AG08396 (cell line): Measurements from ENCODE around the gene CKB.

ENCODE experiments used
- DNase-seq: peaks from one replicate; pipeline ENCODE4 v3.0.0; 2012; ENCODE audit warnings: low spot score, mixed read lengths

The CKB gene

DNA sequence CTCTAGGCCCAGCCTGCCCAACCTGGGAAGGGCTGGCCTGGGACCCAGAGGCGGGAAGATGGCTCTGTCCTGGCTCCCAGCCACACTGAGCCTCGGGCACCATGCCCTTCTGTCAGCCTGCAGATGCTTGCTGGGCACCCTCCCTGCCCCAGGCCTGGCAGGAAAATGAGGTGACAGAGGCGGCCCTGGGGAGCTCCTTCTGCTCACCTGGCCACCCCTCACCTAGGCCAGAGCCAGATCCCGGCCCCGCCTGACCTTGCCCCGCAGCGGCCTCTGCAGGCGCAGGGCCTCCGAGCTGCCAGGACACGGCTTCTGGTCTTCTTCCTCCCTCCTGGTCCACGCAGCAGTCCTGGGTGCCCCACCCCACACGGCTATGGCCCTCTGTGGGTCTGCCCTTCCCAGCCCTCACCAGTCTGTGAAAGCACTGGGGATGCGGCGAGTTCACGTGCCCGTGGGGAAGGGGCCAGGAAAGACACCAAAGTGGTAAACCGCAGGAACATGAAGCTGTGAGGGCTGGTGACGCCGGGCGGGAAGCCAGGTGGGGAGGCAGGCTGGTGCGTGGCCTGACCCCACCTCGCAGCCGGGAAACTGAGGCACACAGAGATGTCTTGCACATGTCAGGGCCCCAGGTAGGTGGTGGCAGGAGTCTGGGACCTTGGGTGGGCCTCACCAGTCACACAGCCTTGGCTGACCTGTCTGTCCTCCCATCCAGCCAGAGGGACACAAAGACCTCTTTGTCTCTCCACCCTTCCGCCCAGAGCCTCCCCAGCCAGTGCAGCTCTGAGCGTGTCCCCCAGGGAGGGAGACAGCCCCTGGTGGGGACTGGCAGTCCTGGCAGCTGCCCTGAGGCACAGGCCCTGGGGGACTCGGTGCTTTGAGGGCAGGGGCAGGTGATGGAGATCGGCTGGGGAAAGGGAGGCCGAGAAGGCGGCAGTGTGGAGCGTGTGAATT is 27.0 kb upstream of the CKB start:
- no peak for DNase-seq

DNA sequence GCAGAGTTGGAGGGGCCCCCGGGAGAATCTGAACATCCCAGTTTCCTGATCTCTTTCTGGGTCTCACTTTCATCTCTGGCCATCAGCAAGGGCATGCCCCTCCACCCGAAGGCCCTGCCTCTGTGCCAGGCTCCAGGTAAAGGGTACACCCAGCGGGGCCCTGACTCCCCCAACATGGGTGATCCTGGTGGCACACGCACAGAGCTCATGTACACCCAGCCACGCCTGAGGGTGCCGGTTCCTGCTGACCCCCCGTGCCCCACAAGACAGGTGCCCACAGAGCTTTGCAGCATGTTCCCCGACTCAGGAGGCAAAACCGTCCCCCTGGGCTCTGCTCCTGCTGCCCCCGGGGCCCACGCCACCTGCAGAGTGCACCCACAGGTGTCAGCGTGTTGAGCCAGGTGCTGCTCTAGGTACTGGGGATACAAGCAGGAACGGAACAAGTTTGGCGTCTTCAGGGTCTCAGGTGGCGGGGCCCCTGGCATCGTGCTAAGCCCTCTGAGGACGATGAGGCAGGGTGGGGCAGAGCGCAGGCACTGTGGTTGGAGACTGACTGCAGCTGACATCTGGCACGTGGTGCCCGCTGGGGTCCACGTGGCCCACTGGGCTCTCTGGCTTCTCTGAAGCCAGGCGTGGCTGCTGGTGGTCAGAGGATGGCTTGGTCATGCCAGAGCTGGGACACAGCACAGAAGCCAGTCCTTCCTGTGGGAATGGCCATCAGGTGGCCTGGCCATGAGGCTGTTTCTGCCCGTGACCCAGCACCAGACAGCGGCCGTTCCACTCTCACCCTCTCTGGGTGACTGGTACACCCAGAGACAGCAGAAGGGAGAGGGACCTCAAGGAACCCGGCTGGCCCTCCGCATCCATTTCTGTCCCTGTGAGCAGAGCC is 26.1 kb upstream of the CKB start:
- no peak for DNase-seq

DNA sequence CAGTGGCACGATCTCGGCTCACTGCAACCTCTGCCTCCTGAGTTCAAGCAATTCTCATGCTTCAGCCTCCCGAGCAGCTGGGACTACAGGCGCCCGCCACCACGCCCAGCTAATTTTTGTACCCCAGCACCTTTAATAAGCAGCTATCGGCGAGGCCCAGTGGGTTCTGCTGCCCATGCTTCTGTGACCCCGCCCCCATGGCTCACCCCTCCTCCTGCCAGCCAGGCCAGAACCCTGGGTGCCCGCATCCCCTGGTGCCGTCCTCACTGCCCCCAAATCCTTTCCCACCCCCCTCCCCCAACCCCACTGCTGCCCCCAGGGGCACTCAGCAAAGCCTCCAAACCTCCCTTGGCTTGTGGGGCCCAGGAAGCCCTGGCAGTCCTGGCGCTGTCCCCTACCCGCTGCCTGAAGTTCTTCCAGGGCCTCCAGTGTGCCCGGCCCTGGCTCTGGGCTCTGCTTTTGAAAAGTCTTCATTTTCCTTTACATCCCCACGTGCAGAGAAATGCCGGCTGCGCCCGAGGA is 25.4 kb upstream of the CKB start:
- DNase-seq = no peak

DNA sequence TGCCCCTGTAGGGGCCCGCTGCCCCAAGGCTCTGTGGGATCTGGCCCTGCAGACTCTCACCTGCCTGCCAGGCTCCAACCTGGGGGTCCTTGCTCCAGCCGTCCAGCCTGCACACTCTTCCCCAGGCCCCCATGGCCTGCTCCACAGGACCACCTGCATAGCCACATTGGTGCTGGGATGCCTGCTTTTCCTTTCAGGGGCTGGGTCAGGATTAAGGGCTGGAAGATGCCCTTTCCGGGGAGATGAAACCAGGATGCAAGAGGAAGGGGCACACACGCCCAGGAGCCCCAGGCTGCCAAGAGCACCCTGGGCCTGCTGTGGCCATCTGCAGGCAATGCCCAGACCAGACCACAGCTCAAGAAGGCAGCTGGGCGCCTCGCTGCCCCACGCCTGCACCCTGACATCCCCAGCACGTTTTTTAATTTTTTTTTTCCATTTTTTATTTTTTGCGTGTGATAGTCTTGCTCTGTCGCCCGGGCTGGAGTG is 24.9 kb upstream of the CKB start:
- no peak for DNase-seq

DNA sequence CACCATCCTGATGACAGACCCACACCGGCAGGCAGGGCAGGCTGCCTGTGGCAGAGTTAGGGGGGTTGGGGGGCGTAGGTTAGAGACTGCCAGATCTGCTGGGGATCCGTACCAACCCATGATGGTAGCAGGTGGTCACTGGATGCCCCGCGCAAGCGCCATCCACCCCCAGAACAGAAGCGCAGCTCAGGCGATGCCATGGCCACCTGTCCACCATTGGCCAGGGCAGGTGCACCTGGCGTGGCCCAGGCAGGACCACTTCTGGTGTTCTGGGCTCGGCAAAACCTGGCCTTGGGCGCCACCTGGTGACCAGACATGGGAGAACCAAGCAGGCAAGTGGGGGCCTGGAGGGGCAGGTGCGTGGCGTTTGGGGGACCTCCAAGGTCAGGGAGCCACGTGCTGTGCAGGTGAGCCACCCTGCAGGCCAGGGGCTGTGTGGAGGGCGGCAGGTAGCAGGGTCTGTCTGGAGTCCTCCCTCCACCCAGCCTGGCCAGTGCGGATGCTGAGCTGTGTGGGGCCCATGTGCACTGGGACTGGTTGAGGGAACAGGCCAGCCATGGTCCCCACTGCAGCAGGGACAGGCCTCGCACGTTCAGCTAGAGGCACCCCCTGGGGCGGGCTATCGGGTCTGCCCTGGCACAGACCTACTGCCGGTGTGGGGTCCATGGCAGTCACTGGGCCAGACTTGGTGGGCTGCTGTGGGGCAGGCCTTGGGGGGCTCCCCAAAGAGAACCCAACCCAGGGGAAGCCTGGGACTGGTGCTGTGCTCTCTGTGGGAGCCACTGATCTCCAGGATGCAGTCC is 24.2 kb upstream of the CKB start:
- peak; percentile 79 for DNase-seq

GRCh38 chr14:103545915-103546651 is 23.5 kb upstream of the CKB start:
- no peak for DNase-seq

GRCh38 chr14:103545219-103545914 is 22.7 kb upstream of the CKB start:
- no peak for DNase-seq

GRCh38 chr14:103544388-103545218 is 22.0 kb upstream of the CKB start:
- no peak for DNase-seq

- DNase-seq = no peak
Measured at GRCh38 chr14:103543721-103544387, 21.2 kb upstream of the CKB start.

DNA sequence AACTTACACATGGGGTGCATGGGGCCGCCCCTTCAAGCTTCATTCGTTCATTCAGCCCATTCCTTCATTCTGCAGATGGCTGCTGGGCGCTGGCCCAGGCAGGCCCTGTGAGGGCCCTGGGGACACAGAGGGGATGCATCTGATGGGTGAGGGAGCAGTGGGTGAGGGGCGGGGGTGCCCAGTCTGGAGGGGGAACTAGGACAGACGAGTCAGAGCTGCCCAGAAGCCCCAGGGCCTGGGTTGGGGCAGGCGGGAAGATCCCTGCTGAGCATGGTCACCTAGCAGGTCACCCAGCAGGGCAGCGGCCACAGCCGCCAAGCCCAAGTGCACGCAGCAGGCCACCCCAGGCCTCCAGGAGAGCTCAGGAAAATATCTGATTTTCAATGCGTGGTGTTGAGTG is 20.5 kb upstream of the CKB start:
- DNase-seq = no peak

GRCh38 chr14:103542605-103543088 is 20.0 kb upstream of the CKB start:
- DNase-seq = no peak

DNA sequence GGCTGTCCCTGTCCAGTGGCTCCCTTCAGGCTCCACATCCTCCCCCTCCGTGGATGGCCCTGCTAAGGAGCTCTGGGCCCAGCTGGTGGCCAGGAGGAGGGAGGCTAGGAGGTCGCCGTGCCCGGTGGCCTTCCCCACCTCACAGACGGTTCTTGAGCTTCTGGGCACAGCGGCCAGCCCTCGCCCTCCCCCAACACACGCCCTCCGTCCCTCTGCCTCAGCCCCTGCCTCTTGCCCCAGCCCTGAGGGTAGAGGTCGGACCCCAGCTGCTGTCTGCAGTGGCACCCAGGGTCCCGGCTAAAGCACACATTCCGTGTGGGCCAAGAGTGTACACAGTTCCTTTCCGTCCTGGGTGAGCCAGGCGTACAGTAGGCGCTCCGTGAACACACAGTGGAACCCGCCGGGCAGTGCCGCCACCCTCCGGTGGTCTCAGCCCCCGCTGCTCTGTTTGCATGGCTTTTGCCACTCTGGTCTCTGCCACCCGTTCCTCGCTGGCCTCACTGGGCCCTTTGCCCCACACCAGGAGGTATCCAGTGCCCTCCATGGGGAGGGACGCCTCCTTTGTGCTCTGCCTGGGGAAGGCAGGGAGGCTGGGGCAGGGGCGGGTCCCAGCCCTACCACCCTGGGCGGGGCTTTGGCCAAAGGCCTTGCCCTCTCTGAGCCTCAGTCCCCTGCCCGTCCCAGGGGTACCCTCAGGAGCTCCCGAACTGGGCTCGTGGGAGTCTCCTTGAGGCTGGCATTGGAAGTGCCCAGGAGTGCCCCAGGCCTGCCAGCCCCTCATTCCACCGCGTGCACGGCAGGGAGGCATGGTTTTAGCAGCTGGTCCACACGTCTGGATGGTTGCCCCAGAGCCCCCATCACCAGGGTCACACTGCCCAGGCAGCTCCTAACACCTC is 19.3 kb upstream of the CKB start:
- DNase-seq = no peak

- no peak for DNase-seq
Measured at GRCh38 chr14:103540821-103541708, 18.4 kb upstream of the CKB start.

DNA sequence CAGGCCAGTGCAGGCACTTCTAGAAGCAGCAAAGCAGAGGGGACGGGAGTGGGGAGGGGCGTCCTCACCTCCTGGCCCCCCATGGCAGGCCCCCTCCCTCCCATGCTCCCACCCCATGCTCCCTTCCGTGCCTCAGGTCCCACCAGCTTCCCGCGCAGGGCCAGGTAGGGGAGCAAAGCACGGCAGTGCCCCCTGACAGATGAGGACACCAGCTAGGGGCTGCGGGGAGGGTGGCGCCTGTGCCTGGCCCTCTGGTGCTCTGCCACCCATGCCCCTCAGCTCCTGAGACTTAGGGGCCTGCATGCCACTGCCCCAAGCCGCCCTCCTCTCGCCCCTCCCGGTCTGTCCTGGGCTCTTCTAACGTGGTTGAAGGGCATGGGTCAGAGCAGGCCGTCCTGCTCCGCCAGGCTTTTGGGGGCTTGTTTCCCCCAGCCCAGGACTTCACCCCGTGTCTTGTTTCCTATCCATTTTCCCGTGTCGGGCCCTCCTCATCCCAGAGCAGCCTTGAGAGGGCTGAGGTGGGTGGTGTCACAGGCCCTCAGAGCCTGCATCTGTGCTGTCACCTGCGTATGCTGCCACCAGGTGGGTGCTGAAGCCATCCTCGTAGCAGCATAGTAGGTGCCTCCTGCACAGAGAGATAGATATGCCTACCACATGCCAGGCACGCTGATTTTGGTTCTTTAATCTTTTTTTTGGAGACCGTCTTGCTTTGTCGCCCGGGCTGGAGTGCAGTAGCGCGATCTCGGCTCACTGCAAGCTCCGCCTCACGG is 16.6 kb upstream of the CKB start:
- DNase-seq = no peak

DNA sequence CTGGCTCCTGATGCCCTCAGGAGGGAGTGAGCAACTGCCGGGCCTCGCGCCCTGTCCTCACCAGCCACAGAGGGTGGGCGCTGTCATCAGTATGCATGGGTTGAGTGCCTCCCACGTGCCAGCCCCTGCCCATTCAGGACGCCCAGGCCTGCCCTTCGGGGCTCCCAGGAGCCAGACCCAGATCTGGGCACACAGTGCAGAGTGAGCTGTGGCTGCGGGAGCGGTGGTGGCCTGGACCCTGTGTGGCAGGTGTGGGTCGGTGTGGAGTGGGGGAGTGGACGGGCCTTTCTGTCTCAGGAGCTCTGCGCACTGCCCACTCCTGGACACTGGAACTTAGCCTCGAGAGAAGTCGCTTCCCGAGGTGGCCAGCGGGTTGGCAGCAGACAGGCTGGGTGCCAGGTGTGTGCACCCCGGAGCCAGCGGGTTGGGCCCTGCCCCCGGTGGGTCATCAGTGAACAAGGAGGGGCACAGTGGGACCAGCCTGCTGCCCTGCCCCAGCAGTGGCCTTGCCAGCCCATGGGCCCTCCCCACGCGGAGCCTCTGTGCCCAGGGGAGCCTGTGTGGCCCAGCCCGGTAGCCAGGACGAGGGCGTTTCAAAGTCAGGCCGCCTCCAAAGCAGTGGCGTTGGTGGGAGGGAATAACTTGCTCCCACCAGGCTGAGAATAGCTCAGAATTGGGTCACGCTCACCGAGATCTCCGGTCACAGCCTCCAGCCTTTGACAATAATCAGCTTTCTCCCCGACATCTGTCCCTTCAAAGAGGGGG is 15.8 kb upstream of the CKB start:
- no peak for DNase-seq
